GM18511 (cell line): ENCODE measurements around the gene CHDH.

Source experiments
- ATAC-seq: cut with Tn5 transposase; IDR thresholded peaks from one replicate; pipeline ENCODE4 v1.9.1; 2021; ENCODE audit warnings: mild to moderate bottlenecking, moderate library complexity; ENCODE audit not compliant: unreplicated experiment

Gene CHDH

DNA sequence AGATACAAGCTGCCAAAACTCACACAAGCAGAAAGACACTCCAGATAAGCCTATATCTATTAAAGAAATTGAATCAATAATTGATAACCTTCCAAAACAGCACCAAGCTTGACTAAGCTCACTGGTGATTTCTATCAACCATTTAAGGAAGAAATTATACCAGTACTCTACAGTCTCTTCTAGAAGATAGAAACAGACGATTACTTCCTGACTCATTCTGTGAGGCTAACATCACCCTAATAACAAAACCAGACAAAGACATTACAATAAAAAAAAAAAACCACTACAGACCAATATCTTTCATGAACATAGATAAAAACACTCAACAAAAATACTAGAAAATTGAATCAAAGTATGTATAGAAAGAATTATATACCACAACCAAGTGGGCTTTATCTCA is 20.2 kb downstream of the CHDH start:
- no peak for ATAC-seq

DNA sequence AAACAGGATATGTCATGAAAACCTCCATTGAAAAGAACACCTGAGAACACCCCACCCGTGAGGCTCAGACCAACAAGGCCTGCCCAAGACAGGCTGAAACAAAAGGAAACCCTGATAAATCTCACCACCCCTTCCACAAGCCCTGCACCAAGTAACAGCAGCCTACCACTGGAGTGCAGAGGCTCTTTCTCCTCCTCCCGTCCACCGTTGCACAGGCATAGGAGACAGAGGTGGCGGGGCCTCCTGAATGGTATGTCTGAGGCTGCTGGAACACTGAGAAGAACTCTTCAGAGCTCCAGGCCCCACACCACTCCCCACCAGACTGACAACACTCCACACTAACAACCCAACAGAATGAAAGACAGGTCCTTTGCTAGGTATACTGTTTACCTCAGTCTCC is 21.4 kb downstream of the CHDH start:
- ATAC-seq, result no peak

DNA sequence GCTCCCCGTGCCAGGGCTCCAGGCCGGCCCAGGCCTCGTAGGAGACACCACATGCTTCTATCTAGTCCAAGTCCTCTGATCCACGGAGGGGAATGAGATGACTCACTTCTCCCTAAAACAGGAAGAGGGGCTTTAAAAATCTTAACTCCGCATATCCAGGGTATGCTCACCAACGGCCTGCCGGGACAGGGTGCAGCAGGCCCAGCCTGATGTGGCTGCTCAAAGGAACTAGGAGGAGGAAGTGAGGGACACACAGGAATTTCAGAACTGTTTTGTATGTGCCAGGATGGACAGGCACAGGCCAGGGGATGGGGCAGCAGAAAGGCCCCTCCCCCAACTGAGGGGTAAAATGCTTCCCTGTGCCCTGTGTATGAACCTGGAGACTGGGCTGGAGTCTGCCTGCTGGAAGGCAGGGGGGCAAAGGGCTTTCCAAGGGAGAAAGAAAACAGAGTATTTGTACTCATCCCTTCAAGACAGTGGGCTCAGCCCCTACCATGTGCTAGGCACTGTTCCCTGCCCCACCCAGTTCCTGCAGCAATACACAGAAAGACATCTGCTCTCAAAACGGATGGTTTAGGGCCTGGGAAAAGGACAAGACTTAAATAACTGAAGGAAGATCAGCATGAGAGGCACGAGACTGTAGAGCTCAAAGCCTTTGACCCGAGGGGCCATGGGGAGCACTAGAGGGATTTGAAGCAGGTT is 22.1 kb downstream of the CHDH start:
- ATAC-seq, result no peak

DNA sequence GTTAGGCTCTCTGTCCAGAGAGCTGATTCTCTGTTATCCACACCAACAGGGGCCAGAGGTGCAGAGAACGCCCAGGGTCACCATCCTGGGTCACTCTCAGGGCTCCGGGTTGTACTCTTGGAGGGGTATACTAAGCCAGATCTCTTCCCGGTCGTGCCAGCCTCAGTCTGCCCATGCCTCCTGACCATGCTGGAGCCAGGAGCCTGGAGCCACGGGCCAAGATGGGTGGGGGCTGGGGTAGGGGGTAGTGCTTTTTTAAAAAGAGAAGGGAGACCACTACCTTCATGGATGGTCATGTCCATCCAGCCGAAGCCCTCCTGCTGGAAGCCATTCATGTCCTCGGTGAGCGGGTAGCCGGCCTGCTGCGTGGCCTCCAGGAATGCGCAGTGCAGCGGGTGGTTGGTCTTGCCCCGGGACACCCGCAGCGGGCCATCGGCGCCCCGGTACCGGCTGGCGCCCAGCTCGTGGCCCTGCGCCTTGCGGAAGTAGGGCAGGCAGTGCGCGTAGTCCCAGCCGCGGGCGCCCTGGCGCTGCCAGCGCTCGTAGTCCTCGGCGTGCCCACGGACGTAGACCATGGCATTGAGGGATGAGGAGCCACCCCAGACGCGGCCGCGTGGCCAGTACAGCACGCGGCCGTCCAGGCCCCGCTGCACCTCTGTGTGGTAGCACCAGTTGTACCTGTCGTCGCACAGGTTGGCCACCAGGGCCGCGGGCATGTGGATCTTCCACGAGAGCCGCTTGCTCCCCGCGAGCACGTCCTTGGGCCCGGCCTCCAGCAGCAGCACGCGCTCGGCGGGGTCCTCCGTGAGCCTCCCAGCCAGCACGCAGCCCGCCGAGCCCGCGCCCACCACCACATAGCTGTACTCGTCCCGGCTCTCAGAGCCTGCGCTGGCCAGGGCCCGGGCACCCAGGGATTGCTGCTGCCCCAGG is 22.9 kb downstream of the CHDH start:
- ATAC-seq, result no peak

DNA sequence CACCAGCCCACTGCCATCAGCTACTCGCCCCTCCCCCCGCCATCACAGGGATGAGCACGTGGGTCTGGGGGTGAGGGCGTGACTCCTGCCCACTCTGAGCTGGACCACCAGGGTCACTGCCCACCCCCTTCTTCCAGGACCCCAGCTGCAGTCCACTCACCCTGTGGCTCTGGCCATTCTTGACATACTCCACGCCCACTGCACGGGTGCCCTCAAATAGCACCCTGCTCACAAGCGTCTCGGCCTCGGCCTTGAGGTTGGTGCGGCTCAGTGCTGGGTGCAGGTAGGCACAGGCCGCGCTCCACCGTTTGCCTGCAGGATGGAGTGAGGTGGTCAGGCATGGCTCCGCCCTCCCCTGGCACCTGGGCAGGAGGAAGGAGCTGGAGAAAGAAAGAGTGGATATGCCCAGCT is 23.9 kb downstream of the CHDH start:
- no peak for ATAC-seq

DNA sequence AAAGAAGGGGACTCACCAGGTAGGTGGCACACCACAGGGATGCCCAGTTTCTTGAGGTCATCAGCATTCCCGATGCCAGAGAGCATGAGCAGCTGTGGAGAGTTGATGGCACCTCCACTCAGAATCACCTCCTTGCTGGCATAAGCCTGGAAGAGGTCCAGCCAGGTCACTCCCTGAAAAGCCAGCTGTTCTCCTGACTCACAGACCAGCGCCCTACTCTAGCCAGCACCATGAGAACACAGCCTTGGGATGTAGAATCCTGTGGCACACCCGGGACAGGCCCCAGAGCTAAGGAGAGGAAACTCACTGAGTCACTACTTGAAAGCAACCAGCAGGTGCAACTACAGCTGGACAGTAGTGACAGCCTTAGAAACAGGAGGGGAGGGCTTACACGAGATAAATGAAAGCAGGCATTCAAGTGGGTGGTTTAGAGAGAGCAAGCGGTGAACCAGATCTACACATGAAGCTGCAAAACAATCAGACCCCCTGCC is 24.5 kb downstream of the CHDH start:
- ATAC-seq, result peak; percentile 76

DNA sequence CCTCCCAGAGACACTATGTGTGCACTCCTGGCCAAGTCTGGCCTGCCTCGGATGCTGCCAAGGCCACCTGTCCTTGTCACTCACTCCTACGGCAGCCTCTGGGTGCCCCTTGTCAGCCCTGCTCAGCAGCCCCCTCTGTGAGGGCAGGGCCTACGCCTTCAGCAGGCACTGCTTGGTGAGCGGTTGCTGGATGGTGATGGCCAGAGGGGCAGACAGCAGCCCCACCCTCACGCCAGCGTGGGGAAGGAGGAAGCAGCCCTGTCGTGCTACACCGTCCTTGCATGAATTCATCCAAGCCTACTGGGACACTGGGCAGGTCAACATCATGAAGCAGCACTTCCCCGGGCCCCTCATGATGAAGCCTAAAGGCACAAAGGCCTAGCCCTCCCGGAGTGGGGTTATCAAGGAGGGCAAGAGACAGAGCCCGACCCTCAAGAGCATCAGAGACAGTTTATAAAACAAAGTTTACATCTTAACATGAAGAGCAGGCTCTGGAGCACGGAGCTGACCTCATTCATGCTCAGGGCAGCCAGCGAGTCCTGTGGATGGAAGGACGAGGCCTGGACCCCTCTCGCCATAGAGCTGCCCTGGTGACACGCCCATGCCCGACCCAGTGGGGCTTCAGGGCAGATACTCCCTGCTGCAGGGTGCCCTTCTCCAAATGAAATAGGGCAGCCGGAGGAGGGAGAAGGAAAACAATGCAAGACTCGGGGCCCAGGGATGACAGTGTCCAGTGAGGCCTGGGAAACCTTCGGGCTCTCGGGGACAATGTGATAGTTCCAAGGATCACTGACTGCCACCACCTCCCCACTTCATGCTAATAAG is 25.3 kb downstream of the CHDH start:
- ATAC-seq, result no peak

DNA sequence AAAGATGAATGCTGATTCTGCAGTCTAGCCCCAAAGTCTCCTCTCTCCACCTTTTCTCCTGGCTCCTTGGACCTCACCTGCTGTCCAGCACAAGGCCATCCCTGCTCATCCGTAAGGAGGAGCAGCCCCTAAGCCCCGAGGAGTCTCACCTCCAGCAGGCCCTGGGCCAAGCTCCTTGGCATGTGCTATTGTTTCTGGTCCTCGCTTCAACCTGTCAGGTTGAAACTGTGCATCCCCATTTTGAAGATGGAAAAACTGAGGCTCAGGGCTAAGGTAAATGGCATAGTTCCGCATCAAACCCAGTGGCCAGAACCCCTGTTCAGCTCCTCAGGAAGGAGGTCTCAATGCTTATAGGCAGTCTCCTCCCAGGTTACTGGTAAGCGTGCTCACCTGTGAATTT is 26.1 kb downstream of the CHDH start:
- ATAC-seq, result no peak

DNA sequence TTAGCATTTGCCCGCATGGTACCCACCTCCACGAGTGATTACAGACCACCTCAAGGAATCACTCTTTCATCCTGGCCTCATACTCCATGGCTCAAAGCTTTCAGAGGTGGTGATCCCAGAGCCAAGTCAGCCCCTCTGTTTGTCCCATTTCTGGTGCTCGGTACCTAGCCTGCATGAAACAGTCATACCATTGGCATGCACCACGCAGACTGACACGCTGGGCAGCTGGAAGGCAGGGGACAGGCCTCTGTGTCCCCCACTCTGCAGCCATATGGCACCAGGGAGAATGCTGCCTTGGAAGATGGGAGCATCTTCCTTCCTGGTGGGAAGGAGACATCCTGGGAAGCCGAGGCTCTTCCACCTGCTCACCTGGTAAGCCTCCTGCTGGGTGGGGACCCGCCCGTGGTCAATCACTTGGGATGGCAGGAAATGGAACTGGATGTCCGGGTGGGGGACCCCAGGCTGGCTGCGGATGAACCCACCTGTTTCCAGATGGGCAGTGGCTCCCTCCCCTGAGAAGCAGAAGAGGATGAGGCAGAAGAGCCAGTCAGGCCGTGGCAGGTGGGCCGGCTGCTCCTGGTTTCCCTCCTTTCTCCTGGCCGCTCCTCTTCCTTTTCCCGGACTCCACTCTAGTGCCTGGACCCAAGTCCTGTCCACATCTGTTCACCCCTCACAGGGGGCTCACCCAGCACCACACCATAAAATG is 26.9 kb downstream of the CHDH start:
- ATAC-seq, result no peak

DNA sequence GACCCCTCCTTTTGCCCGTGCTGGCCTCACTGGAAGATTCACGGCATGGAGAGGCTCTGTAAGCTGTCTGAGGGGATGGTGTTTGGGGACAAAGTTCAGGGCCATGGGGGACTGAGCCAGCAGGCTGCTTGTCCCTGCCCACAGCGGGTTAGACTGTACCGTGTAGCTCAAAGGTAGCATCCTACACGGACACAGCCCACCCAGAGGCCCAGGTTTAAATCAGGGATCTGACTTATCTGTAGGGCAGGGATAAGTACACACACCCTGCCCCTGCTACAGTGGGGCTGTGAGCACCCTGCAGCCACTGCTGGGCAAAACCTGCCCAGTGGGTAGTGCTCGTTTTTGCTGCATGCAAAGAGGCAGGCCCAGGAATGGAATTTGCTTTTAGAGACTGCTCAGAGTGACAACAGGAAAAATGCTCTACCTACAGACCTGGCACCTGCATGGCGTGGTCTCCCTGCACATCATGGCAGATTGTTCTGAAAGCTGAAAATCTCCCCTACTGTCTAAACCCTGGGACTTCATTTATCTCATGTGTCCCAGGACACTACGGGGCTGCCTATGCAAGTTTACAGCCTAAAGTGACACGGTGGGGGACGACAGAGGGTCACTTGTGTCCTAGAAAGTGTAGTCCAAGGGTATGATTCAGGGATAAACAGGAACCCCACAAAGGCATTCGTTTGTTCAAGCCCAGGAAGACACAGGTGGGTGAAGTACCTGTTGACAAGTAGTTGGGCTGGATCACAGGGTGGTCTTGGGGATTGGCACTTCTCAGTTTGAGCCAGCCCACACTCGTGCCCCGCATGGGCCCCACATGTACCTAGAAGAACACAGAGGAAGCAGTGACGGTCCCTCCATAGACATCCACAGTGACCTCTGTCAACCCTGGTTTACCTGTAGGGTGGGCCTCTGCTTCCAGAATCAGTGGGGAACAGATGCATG is 27.7 kb downstream of the CHDH start:
- ATAC-seq, result no peak

DNA sequence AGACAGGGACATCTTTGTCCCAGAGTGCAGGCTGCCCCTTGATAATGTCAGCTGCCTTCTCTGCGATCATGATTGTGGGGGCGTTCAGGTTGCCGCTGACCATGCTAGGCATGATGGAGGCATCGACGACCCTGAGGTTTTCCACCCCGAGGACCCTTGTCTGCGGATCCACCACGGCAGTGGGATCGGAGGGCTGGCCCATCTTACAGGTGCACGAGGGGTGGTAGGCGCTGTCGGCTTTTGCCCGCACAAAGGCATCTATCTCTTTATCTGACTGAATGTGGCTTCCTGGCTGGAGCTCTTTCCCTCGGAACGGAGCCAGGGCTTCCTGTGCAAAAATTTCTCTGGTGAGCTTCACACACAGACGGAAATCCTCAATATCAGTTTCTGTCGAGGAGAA is 28.4 kb downstream of the CHDH start:
- no peak for ATAC-seq

DNA sequence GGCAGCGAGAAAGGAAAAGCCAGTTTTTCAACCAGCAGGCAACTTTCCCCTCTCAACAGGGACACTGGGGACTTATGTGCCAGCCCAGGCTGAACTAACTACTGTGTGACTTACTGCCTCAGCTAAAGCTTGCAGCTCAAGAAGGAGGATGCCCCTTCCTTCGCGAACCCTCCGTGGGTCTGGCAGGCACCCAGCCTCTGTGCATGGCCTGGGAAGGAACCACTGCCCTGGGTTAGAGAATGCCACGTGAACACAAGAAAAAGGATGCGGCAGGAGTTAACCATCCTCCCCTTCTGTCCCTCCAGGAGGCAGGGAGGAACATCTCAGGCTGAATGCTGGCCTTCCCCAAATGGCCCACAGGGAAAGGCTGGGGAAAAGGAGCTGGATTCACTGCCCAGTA is 29.0 kb downstream of the CHDH start:
- no peak for ATAC-seq

DNA sequence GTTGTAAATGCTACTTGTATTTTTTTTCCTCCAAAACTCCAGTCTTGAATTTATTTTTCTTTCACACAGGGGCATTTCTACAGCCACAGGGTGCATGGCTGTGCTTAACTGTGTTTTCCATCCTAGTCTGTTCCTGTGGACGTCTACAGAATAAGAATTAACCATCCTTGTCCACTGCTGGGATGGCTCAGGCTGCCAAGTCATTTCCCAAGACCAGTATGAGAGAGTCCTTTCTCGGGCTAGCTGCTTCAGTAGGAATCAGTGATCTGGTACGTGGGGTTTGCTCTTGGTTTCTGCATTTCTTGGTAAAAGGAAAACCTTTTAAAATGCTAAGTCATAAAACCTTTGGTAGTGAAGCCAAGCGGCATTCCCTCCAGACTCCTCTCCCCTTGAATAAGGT is 29.8 kb downstream of the CHDH start:
- no peak for ATAC-seq

DNA sequence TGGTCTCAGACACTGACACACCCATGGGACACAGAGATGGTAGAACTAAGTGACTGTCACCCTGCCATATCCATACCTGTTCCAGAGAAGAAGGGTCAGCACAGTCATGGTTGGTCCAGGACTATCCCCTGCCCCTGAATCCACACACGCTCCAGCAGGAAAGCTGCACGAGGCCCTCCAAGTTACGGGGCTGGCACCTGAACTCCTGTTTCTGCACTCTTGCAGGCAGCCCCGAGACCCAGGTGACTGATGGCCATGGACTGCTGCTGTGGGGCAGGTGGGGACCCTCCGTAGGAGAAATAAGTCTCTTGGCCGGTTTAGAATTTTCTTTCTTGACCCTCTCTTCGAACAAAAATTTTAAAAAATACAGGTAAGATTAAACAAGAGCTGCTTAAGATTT is 30.6 kb downstream of the CHDH start:
- ATAC-seq, result no peak

DNA sequence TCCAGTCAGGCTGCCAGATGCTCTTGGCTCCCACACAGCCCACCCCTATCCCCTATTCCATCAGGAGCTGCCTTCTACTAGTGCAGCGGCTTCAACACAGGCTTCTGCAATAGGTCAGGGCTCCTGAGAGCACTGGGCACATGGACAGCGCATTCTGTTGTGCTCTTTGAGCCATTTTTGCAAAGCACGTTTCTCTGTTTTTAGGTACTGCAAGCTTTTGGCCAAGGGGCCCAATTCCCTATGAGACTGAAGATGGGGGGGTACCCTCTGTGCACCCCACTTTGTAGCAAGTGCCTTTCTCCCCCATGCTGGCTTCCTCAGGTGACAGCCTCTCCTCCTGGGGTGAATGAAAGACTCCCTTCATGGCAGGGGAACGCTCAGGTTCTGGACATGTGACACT is 31.2 kb downstream of the CHDH start:
- ATAC-seq, result no peak

DNA sequence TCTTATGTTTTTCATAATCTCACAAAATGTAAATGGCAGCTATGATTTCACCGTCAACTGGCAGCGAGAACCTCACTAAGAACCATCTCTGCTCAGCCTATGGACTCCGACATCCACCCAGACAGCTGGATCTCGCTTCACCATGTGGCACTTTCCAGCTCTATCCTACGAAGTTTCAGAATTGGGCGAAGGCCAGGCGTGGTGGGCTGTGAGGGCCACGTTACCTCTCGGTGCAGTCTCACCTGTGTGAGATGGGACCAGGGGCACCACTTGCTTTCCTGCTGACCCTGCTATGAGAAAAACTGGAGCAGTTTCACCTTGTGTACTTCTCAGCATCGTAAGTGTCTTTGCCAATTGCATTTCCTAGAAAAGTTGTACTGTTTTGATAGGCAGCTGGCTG is 32.3 kb downstream of the CHDH start:
- ATAC-seq, result no peak

DNA sequence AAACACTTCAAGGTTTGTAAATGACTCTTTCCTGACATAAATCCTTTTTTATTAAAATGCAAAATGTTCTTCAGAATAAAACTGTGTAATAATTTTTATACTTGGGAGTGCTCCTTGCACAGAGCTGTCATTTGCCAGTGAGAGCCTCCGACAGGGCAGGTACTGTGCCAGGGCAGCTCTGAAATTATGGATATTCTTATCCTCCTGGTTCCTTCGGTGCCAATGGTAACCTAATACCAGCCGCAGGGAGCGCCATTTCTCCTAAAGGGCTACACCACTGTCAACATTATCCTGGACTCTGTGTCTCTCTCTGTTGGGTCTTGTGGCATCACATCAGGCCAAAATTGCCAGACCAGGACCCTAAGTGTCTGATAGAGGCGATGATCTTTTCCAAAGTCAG is 33.0 kb downstream of the CHDH start:
- ATAC-seq, result no peak

DNA sequence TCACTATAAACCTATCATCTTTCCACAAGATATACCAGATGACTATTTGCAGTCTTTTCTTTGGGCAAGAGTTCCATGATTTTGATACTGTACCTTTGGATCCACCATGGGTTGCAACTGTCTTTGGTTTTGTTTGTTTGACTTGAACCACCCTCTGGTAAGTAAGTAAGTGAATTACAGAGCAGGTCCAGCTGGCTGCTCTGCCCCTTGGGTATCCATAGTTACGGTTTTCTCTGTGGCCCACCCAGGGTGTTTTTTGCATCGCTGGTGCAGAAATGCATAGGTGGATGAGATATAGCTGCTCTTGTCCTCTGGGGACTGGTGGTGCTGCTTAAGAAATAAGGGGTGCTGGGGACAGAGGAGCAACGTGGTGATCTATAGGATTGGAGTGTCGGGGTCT is 33.8 kb downstream of the CHDH start:
- no peak for ATAC-seq

DNA sequence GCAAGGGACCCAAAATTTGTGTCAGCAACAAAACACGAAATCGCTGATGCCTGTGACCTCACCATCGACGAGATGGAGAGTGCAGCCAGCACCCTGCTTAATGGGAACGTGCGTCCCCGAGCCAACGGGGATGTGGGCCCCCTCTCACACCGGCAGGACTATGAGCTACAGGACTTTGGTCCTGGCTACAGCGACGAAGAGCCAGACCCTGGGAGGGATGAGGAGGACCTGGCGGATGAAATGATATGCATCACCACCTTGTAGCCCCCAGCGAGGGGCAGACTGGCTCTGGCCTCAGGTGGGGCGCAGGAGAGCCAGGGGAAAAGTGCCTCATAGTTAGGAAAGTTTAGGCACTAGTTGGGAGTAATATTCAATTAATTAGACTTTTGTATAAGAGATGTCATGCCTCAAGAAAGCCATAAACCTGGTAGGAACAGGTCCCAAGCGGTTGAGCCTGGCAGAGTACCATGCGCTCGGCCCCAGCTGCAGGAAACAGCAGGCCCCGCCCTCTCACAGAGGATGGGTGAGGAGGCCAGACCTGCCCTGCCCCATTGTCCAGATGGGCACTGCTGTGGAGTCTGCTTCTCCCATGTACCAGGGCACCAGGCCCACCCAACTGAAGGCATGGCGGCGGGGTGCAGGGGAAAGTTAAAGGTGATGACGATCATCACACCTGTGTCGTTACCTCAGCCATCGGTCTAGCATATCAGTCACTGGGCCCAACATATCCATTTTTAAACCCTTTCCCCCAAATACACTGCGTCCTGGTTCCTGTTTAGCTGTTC is 34.9 kb downstream of the CHDH start:
- no peak for ATAC-seq
